Trophoblast cell (in vitro differentiated cells and primary cell): Measurements from ENCODE around the gene CSF2RB.

Source experiments
- DNase-seq, 2 donors: peaks; one replicate each; pipeline ENCODE4 v3.0.0-alpha.2; 2016
- H2AFZ ChIP-seq: 2 replicates; pipeline ENCODE4 v1.6.1; 2013; ENCODE audit warnings: low read length, moderate library complexity, mild to moderate bottlenecking; ENCODE audit not compliant: insufficient read depth, poor library complexity
- H2AK5ac ChIP-seq: 2 replicates; pipeline ENCODE4 v1.6.1; 2013; ENCODE audit warnings: mild to moderate bottlenecking, low read length
- H2BK120ac ChIP-seq: 2 replicates; pipeline ENCODE4 v1.6.1; 2013; ENCODE audit warnings: low read length, mild to moderate bottlenecking, moderate library complexity; ENCODE audit not compliant: insufficient read depth, poor library complexity
- H2BK12ac ChIP-seq: 2 replicates; pipeline ENCODE4 v1.6.1; 2013; ENCODE audit warnings: mild to moderate bottlenecking, low read length, moderate library complexity
- H2BK5ac ChIP-seq: 2 replicates; pipeline ENCODE4 v1.6.1; 2013; ENCODE audit warnings: low read length, low read depth, moderate library complexity, mild to moderate bottlenecking; ENCODE audit not compliant: poor library complexity
- H3K14ac ChIP-seq: 2 replicates; pipeline ENCODE4 v1.6.1; 2013; ENCODE audit warnings: mild to moderate bottlenecking, low read length
- H3K18ac ChIP-seq: 2 replicates; pipeline ENCODE4 v1.6.1; 2013; ENCODE audit warnings: mild to moderate bottlenecking, low read length
- H3K23ac ChIP-seq: 2 replicates; pipeline ENCODE4 v1.6.1; 2013; ENCODE audit warnings: low read length
- H3K27ac ChIP-seq: 2 replicates; pipeline ENCODE4 v1.5.1; 2013; ENCODE audit warnings: low read depth, mild to moderate bottlenecking, inconsistent platforms, low read length, moderate library complexity
- H3K27me3 ChIP-seq: 2 replicates; pipeline ENCODE4 v1.6.1; 2013; ENCODE audit warnings: inconsistent platforms, mild to moderate bottlenecking, low read length, moderate library complexity; ENCODE audit not compliant: insufficient read depth
- H3K36me3 ChIP-seq, 2 experiments: 1 replicate in 1 of 2; 2 replicates in 1 of 2; pipeline ENCODE4 v1.6.1; 2013; ENCODE audit warnings: low read length in 2 of 2, mild to moderate bottlenecking in 2 of 2, moderate library complexity in 1 of 2; ENCODE audit not compliant: insufficient read depth in 2 of 2, control insufficient read depth in 1 of 2
- H3K4ac ChIP-seq: 2 replicates; pipeline ENCODE4 v1.6.1; 2013; ENCODE audit warnings: low read depth, mild to moderate bottlenecking, low read length, moderate library complexity
- H3K4me1 ChIP-seq, 2 experiments: 1 replicate in 1 of 2; 2 replicates in 1 of 2; pipeline ENCODE4 v1.6.1; 2013; ENCODE audit warnings: low read length in 2 of 2, mild to moderate bottlenecking in 2 of 2, moderate library complexity in 1 of 2; ENCODE audit not compliant: insufficient read depth in 2 of 2, control insufficient read depth in 1 of 2
- H3K4me2 ChIP-seq: 2 replicates; pipeline ENCODE4 v1.6.1; 2013; ENCODE audit warnings: inconsistent platforms, mild to moderate bottlenecking, low read length, moderate library complexity
- H3K4me3 ChIP-seq: 2 replicates; pipeline ENCODE4 v1.5.1; 2013; ENCODE audit warnings: mild to moderate bottlenecking, low read depth, low read length, inconsistent platforms
- H3K79me1 ChIP-seq: one replicate; pipeline ENCODE4 v1.6.1; 2013; ENCODE audit warnings: low read length
- H3K79me2 ChIP-seq: 2 replicates; pipeline ENCODE4 v1.6.1; 2013; ENCODE audit warnings: low read length, mild to moderate bottlenecking; ENCODE audit not compliant: control insufficient read depth, insufficient read depth, poor library complexity
- H3K9ac ChIP-seq: 2 replicates; pipeline ENCODE4 v1.6.1; 2013; ENCODE audit warnings: mild to moderate bottlenecking, low read length
- H3K9me3 ChIP-seq: 2 replicates; pipeline ENCODE4 v1.6.1; 2013; ENCODE audit warnings: low read depth, mild to moderate bottlenecking, control low read depth, inconsistent platforms, low read length; ENCODE audit not compliant: insufficient read depth
- H4K12ac ChIP-seq: 2 replicates; pipeline ENCODE4 v1.6.1; 2013; ENCODE audit warnings: low read depth, mild to moderate bottlenecking, low read length, moderate library complexity
- H4K8ac ChIP-seq: 2 replicates; pipeline ENCODE4 v1.6.1; 2013; ENCODE audit warnings: low read depth, mild to moderate bottlenecking, low read length, moderate library complexity
- H4K91ac ChIP-seq: one replicate; pipeline ENCODE4 v1.6.1; 2013; ENCODE audit warnings: low read depth, mild to moderate bottlenecking, low read length, moderate library complexity
- WGBS: extraction: QIAGEN DNeasy Blood & Tissue Kit; methylation state at CpG from one replicate; pipeline ENCODE4 v1.1.7; 2013; ENCODE audit warnings: missing lambda C conversion rate; ENCODE audit not compliant: insufficient read length, insufficient coverage; ENCODE audit errors: extremely low coverage; 5-methylcytosine and 5-hydroxymethylcytosine counted together

Gene CSF2RB

GRCh38 chr22:36931446-36931845 is 18.0 kb downstream of the CSF2RB start:
- no peak overlapping the region for H3K27ac ChIP-seq
- no CpG with 5 or more reads among the region's 2 CpGs for WGBS

GRCh38 chr22:36933629-36934417 is 20.4 kb downstream of the CSF2RB start:
- H3K14ac ChIP-seq, result peak overlapping the region; percentile 17
- H4K12ac ChIP-seq, result no peak overlapping the region
- WGBS, result no CpG with 5 or more reads among the region's 25 CpGs
- H3K9me3 ChIP-seq, result peaks cover 3% of the 10 kb centered on the region
- H2BK120ac ChIP-seq, result peak overlapping the region; percentile 28
- H2AFZ ChIP-seq, result no peak overlapping the region
- H3K36me3 ChIP-seq, result no peaks in the 10 kb centered on the region
- H3K4me3 ChIP-seq, result no peak overlapping the region
- peak overlapping the region; percentile 6 for H4K91ac ChIP-seq
- no peak overlapping the region for H3K4ac ChIP-seq
- no peak overlapping the region for H2BK12ac ChIP-seq
- no peak overlapping the region for H4K8ac ChIP-seq
- no peaks in the 10 kb centered on the region for H3K79me2 ChIP-seq
- H2AK5ac ChIP-seq, result no peak overlapping the region
- no peak for DNase-seq
- no peaks in the 10 kb centered on the region for H3K27me3 ChIP-seq
- no peak overlapping the region for H3K9ac ChIP-seq
- H3K79me1 ChIP-seq, result peaks cover 7% of the 10 kb centered on the region
- H3K18ac ChIP-seq, result no peak overlapping the region
- no peak overlapping the region for H3K23ac ChIP-seq
- H3K4me1 ChIP-seq, result peaks cover 0 to 4% of the 10 kb centered on the region in 2 experiments
- no peak overlapping the region for H2BK5ac ChIP-seq
- H3K27ac ChIP-seq, result no peak overlapping the region
- H3K4me2 ChIP-seq, result no peak overlapping the region

More at GRCh38 chr22:36931446-36931845, 18.0 kb downstream of the CSF2RB start:
- Histone ChIP-seq H3K79me1 (peaks cover 19% of the 10 kb centered on the region), H2AK5ac (no peak overlapping the region), H3K36me3 (no peaks in the 10 kb centered on the region), H4K91ac (no peak overlapping the region), H3K9me3 (peaks cover 3% of the 10 kb centered on the region), H3K27me3 (no peaks in the 10 kb centered on the region), H3K14ac (no peak overlapping the region), H3K23ac (no peak overlapping the region), H4K12ac (no peak overlapping the region), H4K8ac (no peak overlapping the region), H2BK120ac (no peak overlapping the region), H3K9ac (no peak overlapping the region), H3K4me1 (peaks cover 6 to 8% of the 10 kb centered on the region in 2 experiments), H3K79me2 (no peaks in the 10 kb centered on the region), H2BK5ac (no peak overlapping the region), H3K4me2 (no peak overlapping the region), H2BK12ac (no peak overlapping the region), H3K4ac (no peak overlapping the region), H2AFZ (no peak overlapping the region), H3K18ac (no peak overlapping the region), H3K4me3 (no peak overlapping the region)
- no peak for DNase-seq

- Histone ChIP-seq H3K27me3 (no peaks in the 10 kb centered on the region), H3K23ac (no peak overlapping the region), H2BK12ac (no peak overlapping the region), H2BK5ac (no peak overlapping the region), H4K91ac (no peak overlapping the region), H3K14ac (no peak overlapping the region), H3K27ac (no peak overlapping the region), H2AK5ac (no peak overlapping the region), H2BK120ac (no peak overlapping the region), H3K9ac (no peak overlapping the region), H3K36me3 (no peaks in the 10 kb centered on the region), H3K4me1 (no peaks in the 10 kb centered on the region), H3K9me3 (peaks cover 3% of the 10 kb centered on the region), H3K18ac (no peak overlapping the region), H4K8ac (no peak overlapping the region), H3K79me2 (no peaks in the 10 kb centered on the region), H3K4me2 (no peak overlapping the region), H3K4me3 (no peak overlapping the region), H3K4ac (no peak overlapping the region), H2AFZ (no peak overlapping the region), H4K12ac (no peak overlapping the region), H3K79me1 (no peaks in the 10 kb centered on the region)
- no CpG with 5 or more reads among the region's 10 CpGs for WGBS
- no peak for DNase-seq
Measured at GRCh38 chr22:36934418-36935312, 21.2 kb downstream of the CSF2RB start.

- peaks cover 3% of the 10 kb centered on the region for H3K9me3 ChIP-seq
- H2BK12ac ChIP-seq, result no peak overlapping the region
- H3K27me3 ChIP-seq, result no peaks in the 10 kb centered on the region
- H3K4me2 ChIP-seq, result no peak overlapping the region
- no peak overlapping the region for H3K23ac ChIP-seq
- no peak overlapping the region for H2BK5ac ChIP-seq
- no peak overlapping the region for H3K27ac ChIP-seq
- H4K12ac ChIP-seq, result no peak overlapping the region
- no peak overlapping the region for H2BK120ac ChIP-seq
- H3K14ac ChIP-seq, result no peak overlapping the region
- no peaks in the 10 kb centered on the region for H3K79me1 ChIP-seq
- WGBS, result no CpG with 5 or more reads among the region's 7 CpGs
- no peak overlapping the region for H3K9ac ChIP-seq
- no peak overlapping the region for H2AFZ ChIP-seq
- no peaks in the 10 kb centered on the region for H3K36me3 ChIP-seq
- no peaks in the 10 kb centered on the region for H3K4me1 ChIP-seq
- H3K18ac ChIP-seq, result no peak overlapping the region
- H4K8ac ChIP-seq, result no peak overlapping the region
- H3K79me2 ChIP-seq, result no peaks in the 10 kb centered on the region
- H4K91ac ChIP-seq, result no peak overlapping the region
- H3K4me3 ChIP-seq, result no peak overlapping the region
- no peak for DNase-seq
- no peak overlapping the region for H3K4ac ChIP-seq
- no peak overlapping the region for H2AK5ac ChIP-seq
Measured at GRCh38 chr22:36935313-36935610, 21.8 kb downstream of the CSF2RB start.
